ENCODE data around the gene RPTOR. TPM values are rescaled to one million over a fixed set of nuclear protein-coding genes. Genes with fewer than 3 reads are reported as not detected.
"Not testable (repeated sequence)": the region's sequence is repeated elsewhere in the genome, so short reads cannot be mapped to it uniquely, and the experiment has no call there.

Gene RPTOR
- total RNA-seq, 1 experiment from 2014 or later: 58.0 TPM

- no TSS peak for BruUV-seq (replicated peaks)
- intact Hi-C loops (cut with micrococcal nuclease; ENCODE audit: unreplicated experiment): no loop called here
- no peak for ATAC-seq
Observed at GRCh38 chr17:80795754-80796153, 251.1 kb downstream of the RPTOR start.

GRCh38 chr17:80796430-80796861, 251.8 kb downstream of the RPTOR start:
- no TSS peak for BruUV-seq (replicated peaks)
- ATAC-seq (no peak), DNase-seq (ENCODE audit: low read depth, low spot score) (no peak)
- Histone ChIP-seq H3K27ac (ENCODE audit: low read length) (no peak overlapping the region), H3K9me3 (ENCODE audit: control insufficient read depth, insufficient read depth, low read depth, low read length) (no peaks in the 10 kb centered on the region), H3K27me3 (ENCODE audit: control insufficient read depth, insufficient read depth, low read length) (no peaks in the 10 kb centered on the region), H3K4me1 (ENCODE audit: control insufficient read depth, insufficient read depth, low read length) (peaks cover 16% of the 10 kb centered on the region), H3K36me3 (ENCODE audit: control insufficient read depth, insufficient read depth, low read length) (no peaks in the 10 kb centered on the region), H3K4me3 (ENCODE audit: low read depth in 2 of 2, low read length in 2 of 2) (no peak overlapping the region)
- TF ChIP-seq, protein P1, sequence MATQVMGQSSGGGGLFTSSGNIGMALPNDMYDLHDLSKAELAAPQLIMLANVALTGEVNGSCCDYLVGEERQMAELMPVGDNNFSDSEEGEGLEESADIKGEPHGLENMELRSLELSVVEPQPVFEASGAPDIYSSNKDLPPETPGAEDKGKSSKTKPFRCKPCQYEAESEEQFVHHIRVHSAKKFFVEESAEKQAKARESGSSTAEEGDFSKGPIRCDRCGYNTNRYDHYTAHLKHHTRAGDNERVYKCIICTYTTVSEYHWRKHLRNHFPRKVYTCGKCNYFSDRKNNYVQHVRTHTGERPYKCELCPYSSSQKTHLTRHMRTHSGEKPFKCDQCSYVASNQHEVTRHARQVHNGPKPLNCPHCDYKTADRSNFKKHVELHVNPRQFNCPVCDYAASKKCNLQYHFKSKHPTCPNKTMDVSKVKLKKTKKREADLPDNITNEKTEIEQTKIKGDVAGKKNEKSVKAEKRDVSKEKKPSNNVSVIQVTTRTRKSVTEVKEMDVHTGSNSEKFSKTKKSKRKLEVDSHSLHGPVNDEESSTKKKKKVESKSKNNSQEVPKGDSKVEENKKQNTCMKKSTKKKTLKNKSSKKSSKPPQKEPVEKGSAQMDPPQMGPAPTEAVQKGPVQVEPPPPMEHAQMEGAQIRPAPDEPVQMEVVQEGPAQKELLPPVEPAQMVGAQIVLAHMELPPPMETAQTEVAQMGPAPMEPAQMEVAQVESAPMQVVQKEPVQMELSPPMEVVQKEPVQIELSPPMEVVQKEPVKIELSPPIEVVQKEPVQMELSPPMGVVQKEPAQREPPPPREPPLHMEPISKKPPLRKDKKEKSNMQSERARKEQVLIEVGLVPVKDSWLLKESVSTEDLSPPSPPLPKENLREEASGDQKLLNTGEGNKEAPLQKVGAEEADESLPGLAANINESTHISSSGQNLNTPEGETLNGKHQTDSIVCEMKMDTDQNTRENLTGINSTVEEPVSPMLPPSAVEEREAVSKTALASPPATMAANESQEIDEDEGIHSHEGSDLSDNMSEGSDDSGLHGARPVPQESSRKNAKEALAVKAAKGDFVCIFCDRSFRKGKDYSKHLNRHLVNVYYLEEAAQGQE (IDR thresholded peaks at IDR 0.05; ENCODE audit: insufficient read depth in 1 of 2, low read depth in 2 of 2, low read length in 1 of 2): no peak
- TF ChIP-seq POLR2AphosphoS5 (IDR thresholded peaks at IDR 0.05; ENCODE audit: low read depth, low read length) (no peak), SIN3A (IDR thresholded peaks at IDR 0.05; ENCODE audit: borderline replicate concordance, insufficient read depth, low read depth, low read length) (no peak), TCF7L2 (IDR thresholded peaks at IDR 0.05; ENCODE audit: low read depth, low read length) (no peak), CTCF (IDR thresholded peaks at IDR 0.05) (no peak)
- CTCF ChIA-PET: no interaction called here
- intact Hi-C loops (cut with micrococcal nuclease; ENCODE audit: unreplicated experiment): no loop called here
- POLR2A ChIA-PET: no interaction called here
- in situ Hi-C loops (cut with HindIII; ENCODE audit: low pct_unique_long_range_greater_than_20kb, low sequenced_read_pairs): no loop called here

More at GRCh38 chr17:80795754-80796153, 251.1 kb downstream of the RPTOR start:
- Histone ChIP-seq H3K27ac (ENCODE audit: low read length) (no peak overlapping the region), H3K4me1 (ENCODE audit: control insufficient read depth, insufficient read depth, low read length) (peaks cover 22% of the 10 kb centered on the region), H3K27me3 (ENCODE audit: control insufficient read depth, insufficient read depth, low read length) (no peaks in the 10 kb centered on the region), H3K4me3 (ENCODE audit: low read depth in 2 of 2, low read length in 2 of 2) (no peak overlapping the region), H3K36me3 (ENCODE audit: control insufficient read depth, insufficient read depth, low read length) (no peaks in the 10 kb centered on the region), H3K9me3 (ENCODE audit: control insufficient read depth, insufficient read depth, low read depth, low read length) (no peaks in the 10 kb centered on the region)
- in situ Hi-C loops (cut with HindIII; ENCODE audit: low pct_unique_long_range_greater_than_20kb, low sequenced_read_pairs): no loop called here
- ChIA-PET CTCF (no interaction called here), POLR2A (no interaction called here)
- DNase-seq (ENCODE audit: low read depth, low spot score): no peak
- no peak for TF ChIP-seq CTCF (IDR thresholded peaks at IDR 0.05)
- no peak for TF ChIP-seq TCF7L2 (IDR thresholded peaks at IDR 0.05; ENCODE audit: low read depth, low read length)
- no peak for TF ChIP-seq SIN3A (IDR thresholded peaks at IDR 0.05; ENCODE audit: borderline replicate concordance, insufficient read depth, low read depth, low read length)
- TF ChIP-seq, protein P1 (IDR thresholded peaks at IDR 0.05; ENCODE audit: insufficient read depth in 1 of 2, low read depth in 2 of 2, low read length in 1 of 2): no peak
- TF ChIP-seq POLR2AphosphoS5 (IDR thresholded peaks at IDR 0.05; ENCODE audit: low read depth, low read length): no peak

- POLR2A ChIA-PET; H3K27me3 ChIP-seq (ENCODE audit: control insufficient read depth, insufficient read depth, low read length); CTCF ChIA-PET: not testable (repeated sequence)
Observed at GRCh38 chr17:80797222-80797621, 252.6 kb downstream of the RPTOR start.

More at GRCh38 chr17:80797222-80797621, 252.6 kb downstream of the RPTOR start:
- in situ Hi-C loops (cut with HindIII; ENCODE audit: low pct_unique_long_range_greater_than_20kb, low sequenced_read_pairs); H3K27ac ChIP-seq (ENCODE audit: low read length); H3K36me3 ChIP-seq (ENCODE audit: control insufficient read depth, insufficient read depth, low read length); H3K9me3 ChIP-seq (ENCODE audit: control insufficient read depth, insufficient read depth, low read depth, low read length); DNase-seq (ENCODE audit: low read depth, low spot score); ATAC-seq; H3K4me1 ChIP-seq (ENCODE audit: control insufficient read depth, insufficient read depth, low read length); intact Hi-C loops (cut with micrococcal nuclease; ENCODE audit: unreplicated experiment); H3K4me3 ChIP-seq (ENCODE audit: low read depth in 2 of 2, low read length in 2 of 2); BruUV-seq (replicated peaks): not testable (repeated sequence)
